ENCODE measurements around the gene CDC123.
"Not testable (repeated sequence)": the region's sequence is repeated elsewhere in the genome, so short reads cannot be mapped to it uniquely, and the experiment has no call there.

CDC123 gene, protein sequence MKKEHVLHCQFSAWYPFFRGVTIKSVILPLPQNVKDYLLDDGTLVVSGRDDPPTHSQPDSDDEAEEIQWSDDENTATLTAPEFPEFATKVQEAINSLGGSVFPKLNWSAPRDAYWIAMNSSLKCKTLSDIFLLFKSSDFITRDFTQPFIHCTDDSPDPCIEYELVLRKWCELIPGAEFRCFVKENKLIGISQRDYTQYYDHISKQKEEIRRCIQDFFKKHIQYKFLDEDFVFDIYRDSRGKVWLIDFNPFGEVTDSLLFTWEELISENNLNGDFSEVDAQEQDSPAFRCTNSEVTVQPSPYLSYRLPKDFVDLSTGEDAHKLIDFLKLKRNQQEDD

GRCh38 chr10:12195603-12196506, at the start of gene CDC123, which contains the start of gene NUDT5:
Gene CDC123 (plus strand): TSS chr10:12196188. CDS start chr10:12196246, 58 bp downstream.
Gene NUDT5 (minus strand): TSS chr10:12195891. CDS start chr10:12186291, 9,600 bp downstream.
- peak; percentile 88 for DNase-seq

DNA sequence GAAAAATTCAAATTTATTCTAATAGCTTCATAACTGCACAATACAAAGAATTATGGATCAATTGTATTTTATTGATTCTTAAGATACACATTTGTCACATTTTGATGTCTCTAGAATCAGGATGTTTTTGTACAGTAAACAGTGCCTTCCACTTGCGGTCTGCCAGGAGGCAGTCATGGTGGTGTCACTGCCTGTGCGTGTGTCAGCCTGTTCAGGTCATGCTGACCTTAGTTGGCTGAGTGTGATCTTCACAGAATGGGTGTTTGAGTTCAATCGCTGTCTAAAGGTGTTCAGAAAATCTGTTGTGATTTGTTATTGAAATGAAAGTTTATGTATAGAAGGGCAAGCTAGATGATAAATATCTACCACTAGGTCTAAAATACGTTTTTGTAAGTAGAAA, 45.8 kb upstream of the CDC123 start:
- DNase-seq = no peak

GRCh38 chr10:12154516-12154915, 41.5 kb upstream of the CDC123 start:
- no peak for DNase-seq

GRCh38 chr10:12156367-12157123, 39.4 kb upstream of the CDC123 start:
- no peak for DNase-seq

DNA sequence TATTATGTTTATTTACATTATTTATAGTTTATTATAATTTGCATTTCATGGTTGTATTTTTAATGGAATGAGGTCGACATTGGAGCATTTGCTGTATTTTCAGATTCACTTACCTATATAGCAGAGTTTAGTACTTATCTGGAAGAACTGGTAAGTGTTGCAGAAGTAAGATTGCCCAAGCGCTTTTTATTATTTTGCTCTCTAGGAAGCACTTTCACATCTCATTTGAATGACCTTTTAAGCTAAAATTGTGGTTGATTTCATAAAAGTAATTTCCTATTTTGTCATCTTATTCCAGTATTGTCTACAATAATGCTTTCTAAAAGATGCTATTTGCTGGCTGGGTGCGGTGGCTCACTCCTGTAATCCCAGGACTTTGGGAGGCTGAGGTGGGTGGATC, 37.9 kb upstream of the CDC123 start:
- no peak for DNase-seq

DNA sequence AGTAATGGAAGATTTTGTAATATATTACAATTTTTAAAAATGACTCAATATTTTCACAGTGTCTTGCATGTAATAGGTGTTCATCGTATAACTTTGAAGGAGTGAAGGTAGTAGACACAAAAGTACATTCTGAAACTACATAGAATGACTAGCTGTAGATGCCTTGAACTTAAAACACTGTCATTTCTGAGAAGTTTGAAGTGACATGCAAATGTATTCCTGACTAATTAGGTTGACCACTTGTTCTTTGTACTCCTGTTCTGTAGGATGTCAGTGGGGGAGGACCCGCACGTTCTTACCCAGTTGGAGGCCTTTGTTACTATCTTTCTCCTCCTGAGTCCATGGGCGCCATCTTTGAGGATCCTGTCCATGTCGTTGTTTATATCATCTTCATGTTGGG, 35.3 kb upstream of the CDC123 start:
- no peak for DNase-seq

DNA sequence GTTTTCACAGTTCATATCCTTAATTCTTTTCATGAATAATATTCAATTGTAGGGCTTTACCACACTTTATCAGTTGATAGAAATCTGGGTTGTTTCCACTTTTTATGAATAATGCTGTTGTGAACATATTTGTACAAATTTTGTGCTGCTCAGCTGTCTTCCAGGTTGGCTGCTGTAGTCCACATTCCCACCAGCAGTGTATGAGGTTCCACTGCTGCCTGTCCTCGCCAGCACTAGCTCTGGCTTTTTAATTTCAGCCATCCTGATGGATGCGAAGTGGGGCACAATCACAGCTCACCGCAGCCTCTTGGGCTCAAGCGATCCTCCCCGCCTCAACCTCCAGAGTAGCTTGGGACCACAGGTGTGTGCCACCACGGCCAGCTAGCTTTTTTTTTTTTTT, 33.1 kb upstream of the CDC123 start:
- no peak for DNase-seq

GRCh38 chr10:12164085-12164484, 31.9 kb upstream of the CDC123 start:
- DNase-seq = no peak

DNA sequence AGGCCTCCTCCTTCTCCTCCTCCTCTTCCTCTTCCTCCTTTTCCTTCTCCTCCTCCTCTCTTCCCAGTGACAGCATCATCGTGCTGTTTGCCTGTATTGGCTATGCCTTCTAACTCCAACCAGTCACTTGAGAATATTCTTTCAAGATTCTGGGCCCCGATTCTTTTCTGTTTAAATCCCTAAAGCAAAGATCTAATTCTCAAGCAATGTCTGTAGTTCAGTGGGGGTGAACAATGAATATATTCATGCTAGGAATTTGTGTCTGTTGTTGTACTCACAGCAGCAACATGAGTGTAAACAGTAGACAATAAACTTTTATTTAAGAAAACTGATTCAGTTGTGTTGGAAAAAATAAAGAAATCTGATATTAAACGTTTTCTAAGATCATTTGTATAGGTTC, 31.0 kb upstream of the CDC123 start:
- no peak for DNase-seq

GRCh38 chr10:12165999-12166775, 29.8 kb upstream of the CDC123 start:
- no peak for DNase-seq

DNA sequence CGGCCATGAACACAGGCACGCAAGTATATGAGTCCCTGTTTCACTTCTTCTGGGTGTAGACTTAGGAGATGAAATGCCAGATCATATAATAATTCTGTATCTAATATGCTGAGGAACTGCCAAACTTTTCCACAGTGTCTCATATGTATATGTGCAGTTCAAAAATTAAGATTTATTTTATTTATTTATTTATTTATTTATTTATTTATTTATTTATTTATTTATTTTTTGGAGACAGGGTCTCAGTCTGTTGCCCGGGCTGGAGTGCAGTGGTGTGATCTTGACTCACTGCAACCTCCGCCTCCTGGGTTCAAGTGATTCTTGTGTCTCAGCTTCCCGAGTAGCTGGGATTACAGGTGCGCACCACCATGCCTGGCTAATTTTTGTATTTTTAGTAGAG, 24.5 kb upstream of the CDC123 start:
- not testable (repeated sequence) for DNase-seq

GRCh38 chr10:12177642-12178041, 18.3 kb upstream of the CDC123 start:
- DNase-seq = no peak

GRCh38 chr10:12179606-12180170, 16.3 kb upstream of the CDC123 start:
- DNase-seq = no peak

- DNase-seq = no peak
Observed at GRCh38 chr10:12180221-12180974, 15.6 kb upstream of the CDC123 start.

- no peak for DNase-seq
Observed at GRCh38 chr10:12181065-12181775, 14.8 kb upstream of the CDC123 start.

GRCh38 chr10:12184165-12184564, 11.8 kb upstream of the CDC123 start:
- no peak for DNase-seq

DNA sequence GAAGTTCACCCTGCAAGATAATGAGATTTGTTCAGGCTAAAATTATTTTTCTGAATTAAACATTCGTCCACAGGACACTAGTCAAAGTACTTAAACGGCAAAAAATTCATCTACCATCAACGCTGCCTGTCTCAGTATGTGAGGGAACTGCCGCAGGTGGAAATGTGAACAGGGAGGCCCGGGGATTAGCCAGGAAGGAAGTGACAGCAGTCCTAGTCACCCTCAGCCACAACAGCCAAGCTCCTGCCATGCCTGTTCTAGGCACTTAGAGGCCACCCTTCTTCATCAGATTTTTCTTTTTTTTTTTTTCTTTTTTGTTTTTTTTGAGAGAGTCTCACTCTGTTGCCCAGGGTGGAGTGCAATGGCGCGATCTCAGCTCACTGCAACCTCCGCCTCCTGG, 9.7 kb upstream of the CDC123 start:
- no peak for DNase-seq

DNA sequence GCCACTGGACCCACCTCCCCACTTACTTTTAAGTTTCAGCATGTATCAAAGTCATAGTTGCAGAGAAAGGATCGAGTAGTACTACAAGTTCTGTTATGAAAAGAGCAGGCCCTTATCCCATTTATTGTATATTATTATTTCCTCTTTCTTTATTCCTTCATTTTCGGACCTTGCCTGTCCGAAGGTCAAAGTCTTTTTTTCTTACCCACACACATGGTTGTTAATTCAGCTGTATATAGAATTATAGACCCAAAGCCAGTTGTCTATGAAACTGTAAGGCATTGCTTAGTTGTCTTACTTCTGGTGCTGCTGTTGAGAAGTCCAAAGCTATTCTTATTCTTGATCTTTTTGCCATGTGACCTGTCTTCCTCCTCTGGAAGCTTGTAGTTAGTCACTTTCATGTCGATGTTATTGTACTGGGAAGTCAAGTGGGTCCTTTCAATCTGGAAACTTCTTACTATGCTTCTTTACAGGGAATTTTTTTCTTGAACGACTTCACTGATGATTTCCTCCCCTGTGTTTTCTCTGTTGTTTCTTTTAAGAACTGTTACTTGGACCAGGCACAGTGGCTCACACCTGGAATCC, 8.6 kb upstream of the CDC123 start:
- DNase-seq = no peak

DNA sequence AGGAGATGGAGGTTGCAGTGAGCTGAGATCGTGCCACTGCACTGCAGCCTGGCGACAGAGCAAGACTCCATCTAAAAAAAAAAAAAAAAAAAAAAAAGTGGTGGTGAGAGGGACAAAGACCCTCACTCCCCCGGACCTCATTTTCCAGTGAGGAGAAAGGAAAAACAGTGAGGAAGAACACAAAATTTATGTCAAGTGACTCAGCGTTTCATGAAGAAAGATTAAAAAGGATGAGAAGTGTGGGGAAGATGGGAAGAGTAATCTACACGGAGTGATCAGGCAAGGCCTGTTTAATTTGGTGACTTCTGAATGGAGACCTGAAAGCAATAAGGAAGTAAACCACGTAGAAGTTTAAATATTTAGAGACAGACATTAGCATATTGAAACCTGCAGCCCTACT, 7.3 kb upstream of the CDC123 start:
- no peak for DNase-seq

GRCh38 chr10:12189426-12189825, 6.6 kb upstream of the CDC123 start:
- DNase-seq = no peak

All from NCI-H2171 treated with DMSO at 0.1 percent for 48 hours (cell line).